Type B pancreatic cell (in vitro differentiated cells): Measurements from ENCODE around the gene CCR9. TPM values are rescaled to one million over a fixed set of nuclear protein-coding genes. Genes with fewer than 3 reads are reported as not detected.

Experiments
- DNase-seq: peaks from one replicate; pipeline ENCODE4 v3.0.0; 2021; ENCODE audit warnings: mixed read lengths; ENCODE audit not compliant: unreplicated experiment; ENCODE audit errors: extremely low spot score
- H3K27ac Mint-ChIP-seq: 2 replicates; pipeline ENCODE4 v1.8.0; 2021; ENCODE audit warnings: mild to moderate bottlenecking, mixed read lengths
- H3K27me3 Mint-ChIP-seq: 2 replicates; pipeline ENCODE4 v1.8.0; 2021; ENCODE audit warnings: mixed read lengths
- H3K36me3 Mint-ChIP-seq: 2 replicates; pipeline ENCODE4 v1.8.0; 2021; ENCODE audit warnings: mixed read lengths
- H3K4me1 Mint-ChIP-seq: one replicate; pipeline ENCODE4 v1.8.0; 2021; ENCODE audit warnings: mixed read lengths; ENCODE audit not compliant: unreplicated experiment
- H3K4me3 Mint-ChIP-seq: 2 replicates; pipeline ENCODE4 v1.8.0; 2021; ENCODE audit warnings: mild to moderate bottlenecking, mixed read lengths
- H3K9me3 Mint-ChIP-seq: 2 replicates; pipeline ENCODE4 v1.8.0; 2021; ENCODE audit warnings: mixed read lengths
- CTCF ChIP-seq: fragments of 200-600 bp; sonication (generic); conservative IDR thresholded peaks from 2 replicates; pipeline ENCODE4 v1.5.0; 2021; ENCODE audit warnings: antibody characterized with exemption, mild to moderate bottlenecking
- total RNA-seq: library from RNA; stranded (reverse); gene quantifications from 2 replicates; pipeline ENCODE4 v1.2.1, GENCODE V29; 2021; ENCODE audit warnings: low replicate concordance

The CCR9 gene
- total RNA-seq, 1 donor from 2014 or later: not detected

- H3K27me3 Mint-ChIP-seq: no peaks in the 10 kb centered on the region
- no peak for DNase-seq
- H3K27ac Mint-ChIP-seq: peak overlapping the region; percentile 56
- H3K9me3 Mint-ChIP-seq: no peaks in the 10 kb centered on the region
- H3K36me3 Mint-ChIP-seq: peaks cover 7% of the 10 kb centered on the region
- TF ChIP-seq CTCF: no peak
- H3K4me1 Mint-ChIP-seq: peaks cover 21% of the 10 kb centered on the region
- H3K4me3 Mint-ChIP-seq: no peak overlapping the region
Observed at GRCh38 chr3:45917146-45917898, 31.0 kb downstream of the CCR9 start.

GRCh38 chr3:45921158-45922038 is 35.1 kb downstream of the CCR9 start:
- no peak overlapping the region for H3K27ac Mint-ChIP-seq
- H3K27me3 Mint-ChIP-seq: no peaks in the 10 kb centered on the region
- peaks cover 6% of the 10 kb centered on the region for H3K4me1 Mint-ChIP-seq
- no peak for DNase-seq
- H3K9me3 Mint-ChIP-seq: no peaks in the 10 kb centered on the region
- peaks cover 14% of the 10 kb centered on the region for H3K36me3 Mint-ChIP-seq
- no peak for TF ChIP-seq CTCF
- H3K4me3 Mint-ChIP-seq: no peak overlapping the region

GRCh38 chr3:45922039-45922326 is 35.6 kb downstream of the CCR9 start:
- Mint-ChIP-seq H3K9me3 (no peaks in the 10 kb centered on the region), H3K4me1 (peaks cover under 1% of the 10 kb centered on the region), H3K36me3 (peaks cover 14% of the 10 kb centered on the region), H3K27me3 (no peaks in the 10 kb centered on the region), H3K4me3 (no peak overlapping the region), H3K27ac (no peak overlapping the region)
- DNase-seq: no peak
- no peak for TF ChIP-seq CTCF

DNA sequence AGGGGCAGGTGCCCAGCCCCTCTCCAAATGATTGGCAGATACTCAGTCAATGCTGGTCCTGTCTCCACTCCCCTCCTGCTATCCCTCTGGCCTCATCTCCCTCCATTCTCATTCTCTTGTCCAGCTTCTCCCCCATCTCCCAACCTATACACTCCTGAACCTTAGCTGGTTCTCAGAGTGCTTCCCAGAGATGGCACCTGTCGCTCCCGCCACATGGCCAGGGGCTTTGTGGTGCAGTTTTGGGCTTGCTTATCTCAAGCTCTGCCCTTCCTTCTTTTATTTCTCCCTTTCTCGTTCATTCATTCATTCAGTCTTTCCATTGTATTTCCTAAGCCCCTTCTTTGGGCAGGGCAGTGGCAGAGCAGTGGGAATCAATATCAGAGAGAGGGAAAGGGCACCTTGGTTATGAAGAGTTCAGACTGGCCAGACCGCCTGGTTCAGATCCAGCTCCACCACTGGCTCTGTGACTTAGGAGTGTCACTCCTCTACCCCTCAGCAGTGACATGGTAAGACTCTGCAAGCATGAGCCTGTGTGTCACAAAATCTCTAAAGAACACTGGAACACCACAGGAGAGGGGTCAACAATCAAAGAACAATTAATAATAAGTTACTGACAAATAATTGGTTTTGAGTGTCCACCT is 36.7 kb downstream of the CCR9 start:
- TF ChIP-seq CTCF: no peak
- Mint-ChIP-seq H3K9me3 (no peaks in the 10 kb centered on the region), H3K4me3 (no peak overlapping the region), H3K36me3 (peaks cover 24% of the 10 kb centered on the region), H3K4me1 (no peaks in the 10 kb centered on the region), H3K27ac (no peak overlapping the region), H3K27me3 (no peaks in the 10 kb centered on the region)
- DNase-seq: no peak

GRCh38 chr3:45923755-45924154 is 37.4 kb downstream of the CCR9 start:
- Mint-ChIP-seq H3K27me3 (no peaks in the 10 kb centered on the region), H3K36me3 (peaks cover 23% of the 10 kb centered on the region), H3K27ac (no peak overlapping the region), H3K4me1 (no peaks in the 10 kb centered on the region), H3K9me3 (no peaks in the 10 kb centered on the region), H3K4me3 (no peak overlapping the region)
- DNase-seq: no peak
- no peak for TF ChIP-seq CTCF
